ENCODE measurements around the gene SRRM3.
"Not testable (repeated sequence)": the region's sequence is repeated elsewhere in the genome, so short reads cannot be mapped to it uniquely, and the experiment has no call there.

Gene SRRM3

GRCh38 chr7:76165106-76165972 is 36.4 kb upstream of the SRRM3 start:
- H3K4me3 ChIP-seq (ENCODE audit: low read depth, low read length), result no peak overlapping the region
- TF ChIP-seq CTCF (IDR thresholded peaks at IDR 0.05; ENCODE audit: borderline replicate concordance, insufficient read depth, low read depth, low read length), result no peak

GRCh38 chr7:76165973-76166403 is 35.7 kb upstream of the SRRM3 start:
- H3K4me3 ChIP-seq (ENCODE audit: low read depth, low read length), result peak overlapping the region; percentile 54
- no peak for TF ChIP-seq CTCF (IDR thresholded peaks at IDR 0.05; ENCODE audit: borderline replicate concordance, insufficient read depth, low read depth, low read length)

GRCh38 chr7:76166404-76167255 is 35.1 kb upstream of the SRRM3 start:
- TF ChIP-seq CTCF (IDR thresholded peaks at IDR 0.05; ENCODE audit: borderline replicate concordance, insufficient read depth, low read depth, low read length), result 0 out of 2 replicates have a peak, but pooled peaks have one; percentile 12
- H3K4me3 ChIP-seq (ENCODE audit: low read depth, low read length), result peak overlapping the region; percentile 54

DNA sequence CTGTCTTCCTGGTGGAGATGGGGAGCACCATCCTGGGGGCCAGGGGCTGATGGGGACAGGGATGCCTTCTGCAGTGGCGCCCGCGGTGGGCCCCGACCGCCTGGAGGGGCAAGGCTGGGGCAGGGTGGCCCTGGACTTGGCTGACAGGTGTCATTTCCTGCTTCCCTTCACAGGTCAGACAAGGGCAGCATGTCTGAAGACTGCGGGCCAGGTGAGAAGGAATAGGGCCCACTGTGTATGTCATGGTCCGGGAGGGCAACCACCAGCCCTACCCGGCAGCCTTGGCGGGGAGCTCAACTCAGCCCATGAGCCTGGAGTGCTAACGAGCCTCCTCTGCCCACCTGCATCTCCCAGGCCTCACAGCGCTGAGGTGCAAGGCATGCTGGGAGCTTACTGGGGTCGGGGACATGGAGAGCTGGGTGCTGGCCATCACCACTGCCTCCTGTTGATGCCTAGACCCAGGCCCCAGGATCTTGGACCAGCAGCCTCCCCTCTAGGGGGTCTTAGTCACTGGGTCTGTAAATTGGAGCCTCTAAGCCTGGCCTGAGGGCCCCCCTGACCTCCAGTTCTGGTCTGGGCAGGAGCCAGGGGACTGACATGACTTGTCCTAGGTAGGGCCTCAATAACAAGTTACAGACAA is 28.0 kb upstream of the SRRM3 start:
- H3K4me3 ChIP-seq (ENCODE audit: low read depth, low read length), result no peak overlapping the region
- TF ChIP-seq CTCF (IDR thresholded peaks at IDR 0.05; ENCODE audit: borderline replicate concordance, insufficient read depth, low read depth, low read length), result no peak

DNA sequence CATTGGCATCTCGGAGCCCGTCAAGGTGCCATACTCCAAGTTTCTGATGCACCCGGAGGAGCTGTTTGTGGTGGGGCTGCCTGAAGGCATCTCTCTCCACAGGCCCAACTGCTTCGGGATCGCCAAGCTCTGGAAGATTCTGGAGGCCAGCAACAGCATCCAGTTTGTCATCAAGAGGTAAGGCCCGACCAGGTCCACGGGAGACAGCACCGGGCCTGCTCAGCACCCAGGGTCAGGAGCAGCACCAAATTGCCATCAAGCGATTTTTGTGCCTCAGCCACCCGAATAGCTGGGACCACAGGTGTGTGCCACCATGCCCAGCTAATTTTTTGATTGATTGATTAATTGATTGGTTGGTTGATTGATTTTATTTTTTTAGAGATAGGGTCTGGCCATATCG is 24.7 kb upstream of the SRRM3 start:
- not testable (repeated sequence) for H3K4me3 ChIP-seq (ENCODE audit: low read depth, low read length)

- no peak overlapping the region for H3K4me3 ChIP-seq (ENCODE audit: low read depth, low read length)
- TF ChIP-seq CTCF (IDR thresholded peaks at IDR 0.05; ENCODE audit: borderline replicate concordance, insufficient read depth, low read depth, low read length), result no peak
These were observed 22.0 kb upstream of the SRRM3 start for GRCh38 chr7:76179686-76180085.
